ENCODE measurements around the gene ZBTB45. TPM values are rescaled to one million over a fixed set of nuclear protein-coding genes. Genes with fewer than 3 reads are reported as not detected.

Gene ZBTB45
- total RNA-seq, 4 donors from 2014 or later: 6.9 to 17.7 (median 8.5) TPM

GRCh38 chr19:58479303-58479702, 40.3 kb downstream of the ZBTB45 start:
- TF ChIP-seq CTCF (IDR thresholded peaks at IDR 0.05) (no peak), POLR2A (IDR thresholded peaks at IDR 0.05) (no peak)
- Histone ChIP-seq H3K36me3 (peaks cover 0 to 5% of the 10 kb centered on the region in 2 donors), H3K9me3 (no peaks in the 10 kb centered on the region), H3K4me3 (replicated peaks in 1 of 3) (no peak overlapping the region), H3K4me1 (peaks cover 16 to 21% of the 10 kb centered on the region in 2 donors), H3K27me3 (no peaks in the 10 kb centered on the region), H3K27ac (no peak overlapping the region)
- WGBS, 2 donors: 91 to 95% methylated on average over 7 of the region's 7 CpGs
- intact Hi-C loops (cut with DNase I): no loop called here
- no peak for DNase-seq

- Histone ChIP-seq H3K4me3 (replicated peaks in 1 of 3) (no peak overlapping the region), H3K4me1 (peaks cover 16 to 21% of the 10 kb centered on the region in 2 donors), H3K9me3 (no peaks in the 10 kb centered on the region), H3K36me3 (peaks cover 0 to 7% of the 10 kb centered on the region in 2 donors), H3K27ac (no peak overlapping the region), H3K27me3 (no peaks in the 10 kb centered on the region)
- TF ChIP-seq POLR2A (IDR thresholded peaks at IDR 0.05): no peak
- TF ChIP-seq CTCF (IDR thresholded peaks at IDR 0.05): no peak
- intact Hi-C loops (cut with DNase I): no loop called here
- DNase-seq: no peak
- WGBS, 2 donors: 100% methylated on average over 1 of the region's 1 CpG
These were observed 41.7 kb downstream of the ZBTB45 start for GRCh38 chr19:58477871-58478270.

GRCh38 chr19:58477130-58477529, 42.5 kb downstream of the ZBTB45 start:
- Histone ChIP-seq H3K4me3 (replicated peaks in 1 of 3) (peak overlapping the region in 1 of 3 donors; percentile 52), H3K27ac (peak overlapping the region in 2 of 3 donors; percentile 81 to 85), H3K27me3 (no peaks in the 10 kb centered on the region), H3K36me3 (peaks cover 6 to 14% of the 10 kb centered on the region in 2 donors), H3K4me1 (peaks cover 16 to 21% of the 10 kb centered on the region in 2 donors), H3K9me3 (no peaks in the 10 kb centered on the region)
- 89 to 93% methylated on average over 12 to 14 of the region's 15 CpGs for WGBS, 2 donors
- DNase-seq: no peak
- intact Hi-C loops (cut with DNase I): no loop called here
- TF ChIP-seq CTCF (IDR thresholded peaks at IDR 0.05): no peak
- TF ChIP-seq POLR2A (IDR thresholded peaks at IDR 0.05): no peak

- Histone ChIP-seq H3K27ac (peak overlapping the region; percentile 81 to 92 (median 85)), H3K4me1 (peaks cover 16 to 21% of the 10 kb centered on the region in 2 donors), H3K36me3 (peaks cover 12 to 20% of the 10 kb centered on the region in 2 donors), H3K4me3 (replicated peaks in 1 of 3) (peak overlapping the region; percentile 13 to 52 (median 37)), H3K27me3 (no peaks in the 10 kb centered on the region), H3K9me3 (no peaks in the 10 kb centered on the region)
- TF ChIP-seq POLR2A (IDR thresholded peaks at IDR 0.05) (no peak), CTCF (IDR thresholded peaks at IDR 0.05) (no peak)
- DNase-seq: no peak
- 3 to 4% methylated on average over 24 to 27 of the region's 27 CpGs for WGBS, 2 donors
- intact Hi-C loops (cut with DNase I): no loop called here
These were observed 43.1 kb downstream of the ZBTB45 start for GRCh38 chr19:58476498-58477015.

- peaks cover 16 to 21% of the 10 kb centered on the region in 2 donors for H3K4me1 ChIP-seq
- H3K9me3 ChIP-seq: no peaks in the 10 kb centered on the region
- H3K27me3 ChIP-seq: no peaks in the 10 kb centered on the region
- TF ChIP-seq CTCF (IDR thresholded peaks at IDR 0.05) (no peak), POLR2A (IDR thresholded peaks at IDR 0.05) (peak in 1 of 2 donors; percentile 62)
- DNase-seq: peak; percentile 97 to 98
- peaks cover 13 to 21% of the 10 kb centered on the region in 2 donors for H3K36me3 ChIP-seq
- WGBS, 2 donors: 1 to 2% methylated on average over 25 to 29 of the region's 64 CpGs
- intact Hi-C loops (cut with DNase I): no loop called here
- peak within 1 kb of the TSS; percentile 81 to 92 (median 85) for H3K27ac ChIP-seq
- H3K4me3 ChIP-seq (replicated peaks in 1 of 3): peak within 1 kb of the TSS; percentile 13 to 52 (median 37)
These were observed 43.7 kb downstream of the ZBTB45 start, which contains the start of gene ZNF446 for GRCh38 chr19:58475714-58476497. Gene ZNF446, plus strand, starts transcription at chr19:58476352. Its CDS starts 867 bp downstream, at chr19:58477219.

Measured in thyroid gland (tissue), 4 donors.